OCI-LY7 (cell line): Measurements from ENCODE around the gene NUP160. TPM values are rescaled to one million over a fixed set of nuclear protein-coding genes. Genes with fewer than 3 reads are reported as not detected.
"Not testable (repeated sequence)": the region's sequence is repeated elsewhere in the genome, so short reads cannot be mapped to it uniquely, and the experiment has no call there.

Experiments
- BruUV-seq: library from RNA; stranded (reverse); fragments of 400-500 nt; replicated peaks from 2 replicates; lab custom pipeline; 2021; lab: Mats Ljungman, UMichigan
- CTCF ChIA-PET: fragments of 300-600 bp; sonication (Branson Sonifier 250); formaldehyde crosslinking; loops from one replicate; lab custom pipeline; 2022; ENCODE audit warnings: antibody characterized with exemption; ENCODE audit not compliant: unreplicated experiment; lab: Charles Lee
- POLR2A ChIA-PET: fragments of 300-600 bp; sonication (Branson Sonifier 250); formaldehyde crosslinking; loops from one replicate; lab custom pipeline; 2022; ENCODE audit warnings: antibody characterized with exemption; lab: Charles Lee
- DNase-seq: peaks from one replicate; pipeline ENCODE4 v3.0.0-alpha.2; 2015; ENCODE audit warnings: low spot score
- H2AFZ ChIP-seq: fragments of 200-600 bp; sonication (generic), shearing (Covaris generic); 2 replicates; pipeline ENCODE4 v1.6.1; 2014; ENCODE audit warnings: mild to moderate bottlenecking, antibody characterized with exemption, low read length, moderate library complexity
- H3K27ac ChIP-seq: fragments of 200-600 bp; sonication (generic); 2 replicates; pipeline ENCODE4 v1.5.1; 2014; ENCODE audit warnings: mixed run types, low read depth, mild to moderate bottlenecking, moderate library complexity, low read length, inconsistent platforms; ENCODE audit not compliant: poor library complexity, severe bottlenecking
- H3K36me3 ChIP-seq: fragments of 200-600 bp; sonication (generic); 2 replicates; pipeline ENCODE4 v1.6.1; 2014; ENCODE audit warnings: mild to moderate bottlenecking, antibody characterized with exemption, low read length, moderate library complexity, mixed read lengths; ENCODE audit not compliant: insufficient read depth
- H3K4me1 ChIP-seq: fragments of 200-600 bp; sonication (generic); 2 replicates; pipeline ENCODE4 v1.5.1; 2014; ENCODE audit warnings: mild to moderate bottlenecking, low read length; ENCODE audit not compliant: insufficient read depth, poor library complexity, severe bottlenecking
- H3K4me2 ChIP-seq: fragments of 200-600 bp; sonication (generic); 2 replicates; pipeline ENCODE4 v1.6.1; 2014; ENCODE audit warnings: mild to moderate bottlenecking, low read length
- H3K4me3 ChIP-seq: fragments of 200-600 bp; sonication (generic); 2 replicates; pipeline ENCODE4 v1.5.1; 2014; ENCODE audit warnings: mild to moderate bottlenecking, low read depth, low read length; ENCODE audit not compliant: poor library complexity, severe bottlenecking
- H3K79me2 ChIP-seq: fragments of 200-600 bp; sonication (generic); 2 replicates; pipeline ENCODE4 v1.6.1; 2016; ENCODE audit warnings: low read depth, mild to moderate bottlenecking, low read length, moderate library complexity, mixed read lengths; ENCODE audit not compliant: insufficient read depth
- H3K9me2 ChIP-seq: fragments of 200-600 bp; sonication (generic); 2 replicates; pipeline ENCODE4 v1.6.1; 2016; ENCODE audit warnings: mild to moderate bottlenecking, low read length, mixed read lengths; ENCODE audit not compliant: insufficient read depth
- H3K9me3 ChIP-seq: fragments of 200-600 bp; sonication (generic); 2 replicates; pipeline ENCODE4 v1.6.1; 2014; ENCODE audit warnings: mild to moderate bottlenecking, mixed run types, low read length, mixed read lengths
- H4K20me1 ChIP-seq: fragments of 200-600 bp; sonication (generic); 2 replicates; pipeline ENCODE4 v1.6.1; 2014; ENCODE audit warnings: mild to moderate bottlenecking, antibody characterized with exemption, low read length, moderate library complexity, mixed read lengths; ENCODE audit not compliant: insufficient read depth
- EZH2phosphoT487 ChIP-seq: fragments of 200-600 bp; sonication (generic); IDR thresholded peaks from 2 replicates; pipeline ENCODE4 v1.6.1; 2018; ENCODE audit warnings: low read depth, borderline replicate concordance, mild to moderate bottlenecking, mixed run types, antibody characterized with exemption, low read length, moderate library complexity, mixed read lengths
- intact Hi-C: fragments of 100-400 bp; cut with micrococcal nuclease; formaldehyde crosslinking; loops from one replicate; pipeline ENCODE4 v1.10.0; 2022; ENCODE audit not compliant: unreplicated experiment
- total RNA-seq, 2 experiments: library from RNA; depleted of rRNA in 1 of 2; stranded (reverse); fragments of >200 nt in 1 of 2; shearing (Covaris generic) in 1 of 2; gene quantifications; 2 replicates each; pipeline ENCODE4 v1.2.3, GENCODE V29; 2014 to 2022
- TF ChIP-seq, protein P1 (sequence below): fragments of 200-600 bp; sonication (generic); conservative IDR thresholded peaks from 2 replicates; pipeline ENCODE4 v1.5.1; 2014; ENCODE audit warnings: mild to moderate bottlenecking, antibody characterized with exemption, low read length, moderate library complexity, mixed read lengths

NUP160 gene
- total RNA-seq, 2 experiments from 2014 or later, result 32.0 to 70.6 TPM

DNA sequence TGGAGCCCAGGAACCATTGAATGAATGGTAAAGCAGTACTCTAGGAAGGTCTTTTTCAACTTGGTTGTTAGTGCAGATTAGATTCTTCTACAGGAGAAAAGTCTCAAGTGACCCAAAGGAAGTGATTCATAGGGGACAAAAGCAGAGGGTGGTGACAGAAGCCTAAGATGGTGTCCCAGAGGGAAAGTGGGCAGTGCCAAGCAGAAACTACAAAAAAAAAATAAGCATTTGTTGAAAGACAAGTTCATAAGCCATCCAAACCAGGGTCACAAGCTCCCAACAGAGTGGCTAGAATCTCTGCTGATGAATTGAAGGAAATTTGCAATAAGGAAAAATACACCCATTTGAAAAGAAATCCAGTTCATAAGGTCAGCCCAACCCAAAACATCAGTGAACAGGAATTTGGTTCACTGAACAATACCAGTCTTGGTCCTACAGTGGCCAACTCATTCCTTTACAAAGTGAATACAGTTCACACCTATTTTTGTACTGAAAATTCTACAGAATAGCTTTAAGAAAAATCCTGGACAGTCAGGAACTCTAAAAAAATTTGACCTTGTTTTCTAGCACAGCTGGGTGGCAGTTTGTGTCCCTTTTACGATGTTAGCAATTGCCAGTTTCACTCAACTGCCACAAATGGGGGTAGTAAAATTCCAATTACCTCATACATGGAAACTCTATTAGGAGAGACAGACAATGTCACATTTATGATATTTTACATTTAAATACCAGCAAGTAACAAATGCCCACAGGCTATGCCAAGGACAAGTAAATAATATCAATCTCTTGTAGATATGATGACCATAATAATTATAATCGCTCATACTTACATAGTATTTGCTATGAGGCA, 21.6 kb upstream of the NUP160 start:
- CTCF ChIA-PET, result no interaction called here
- no peak overlapping the region for H3K4me2 ChIP-seq

DNA sequence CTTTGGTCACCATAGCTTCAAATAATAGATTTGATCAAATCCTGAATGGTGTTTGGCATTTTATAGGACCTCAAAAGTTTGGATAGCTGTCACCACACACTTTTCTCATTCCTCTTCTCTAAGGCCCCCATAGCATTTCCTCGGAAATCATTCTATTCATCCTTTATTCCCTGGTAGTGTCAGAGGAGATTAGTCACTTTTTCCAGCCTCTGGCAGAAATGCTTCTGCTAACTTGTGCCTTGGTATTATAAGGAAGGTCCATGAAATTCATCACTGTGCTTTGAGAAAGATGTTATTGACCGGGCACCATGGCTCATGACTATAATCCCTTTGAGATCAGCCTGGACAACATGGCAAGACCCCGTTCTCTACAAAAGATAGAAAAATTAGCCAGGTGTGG, 19.7 kb upstream of the NUP160 start:
- Histone ChIP-seq H3K4me3 (no peak overlapping the region), H3K4me1 (peaks cover 24% of the 10 kb centered on the region), H3K27ac (no peak overlapping the region), H3K9me2 (no peaks in the 10 kb centered on the region), H3K9me3 (no peaks in the 10 kb centered on the region), H3K4me2 (no peak overlapping the region), H3K36me3 (no peaks in the 10 kb centered on the region), H2AFZ (no peak overlapping the region), H3K79me2 (no peaks in the 10 kb centered on the region), H4K20me1 (no peaks in the 10 kb centered on the region)
- intact Hi-C loops, result no loop called here
- BruUV-seq, result no TSS peak
- TF ChIP-seq EZH2phosphoT487, result no peak
- TF ChIP-seq, protein P1, sequence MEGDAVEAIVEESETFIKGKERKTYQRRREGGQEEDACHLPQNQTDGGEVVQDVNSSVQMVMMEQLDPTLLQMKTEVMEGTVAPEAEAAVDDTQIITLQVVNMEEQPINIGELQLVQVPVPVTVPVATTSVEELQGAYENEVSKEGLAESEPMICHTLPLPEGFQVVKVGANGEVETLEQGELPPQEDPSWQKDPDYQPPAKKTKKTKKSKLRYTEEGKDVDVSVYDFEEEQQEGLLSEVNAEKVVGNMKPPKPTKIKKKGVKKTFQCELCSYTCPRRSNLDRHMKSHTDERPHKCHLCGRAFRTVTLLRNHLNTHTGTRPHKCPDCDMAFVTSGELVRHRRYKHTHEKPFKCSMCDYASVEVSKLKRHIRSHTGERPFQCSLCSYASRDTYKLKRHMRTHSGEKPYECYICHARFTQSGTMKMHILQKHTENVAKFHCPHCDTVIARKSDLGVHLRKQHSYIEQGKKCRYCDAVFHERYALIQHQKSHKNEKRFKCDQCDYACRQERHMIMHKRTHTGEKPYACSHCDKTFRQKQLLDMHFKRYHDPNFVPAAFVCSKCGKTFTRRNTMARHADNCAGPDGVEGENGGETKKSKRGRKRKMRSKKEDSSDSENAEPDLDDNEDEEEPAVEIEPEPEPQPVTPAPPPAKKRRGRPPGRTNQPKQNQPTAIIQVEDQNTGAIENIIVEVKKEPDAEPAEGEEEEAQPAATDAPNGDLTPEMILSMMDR, result no peak
- ChIA-PET POLR2A (interaction anchor here (0.6 to 1.0 kb wide), 5 partner anchors 211 to 1443 kb away, joined by 3 to 6 read pairs (median 4); no protein-coding TSS in a partner anchor), CTCF (no interaction called here)
- no peak for DNase-seq

More for the DNA sequence above, 21.6 kb upstream of the NUP160 start:
- H3K27ac ChIP-seq, result no peak overlapping the region
- peaks cover 5% of the 10 kb centered on the region for H3K4me1 ChIP-seq
- intact Hi-C loops, result no loop called here
- H2AFZ ChIP-seq, result no peak overlapping the region
- TF ChIP-seq, protein P1, result no peak
- TF ChIP-seq EZH2phosphoT487, result no peak
- no TSS peak for BruUV-seq
- POLR2A ChIA-PET, result no interaction called here
- no peaks in the 10 kb centered on the region for H3K36me3 ChIP-seq
- H3K79me2 ChIP-seq, result no peaks in the 10 kb centered on the region
- no peak for DNase-seq
- H3K4me3 ChIP-seq, result no peak overlapping the region
- no peaks in the 10 kb centered on the region for H3K9me2 ChIP-seq
- H3K9me3 ChIP-seq, result peaks cover 2% of the 10 kb centered on the region; the same call in 1 of the 2 replicates
- H4K20me1 ChIP-seq, result no peaks in the 10 kb centered on the region

DNA sequence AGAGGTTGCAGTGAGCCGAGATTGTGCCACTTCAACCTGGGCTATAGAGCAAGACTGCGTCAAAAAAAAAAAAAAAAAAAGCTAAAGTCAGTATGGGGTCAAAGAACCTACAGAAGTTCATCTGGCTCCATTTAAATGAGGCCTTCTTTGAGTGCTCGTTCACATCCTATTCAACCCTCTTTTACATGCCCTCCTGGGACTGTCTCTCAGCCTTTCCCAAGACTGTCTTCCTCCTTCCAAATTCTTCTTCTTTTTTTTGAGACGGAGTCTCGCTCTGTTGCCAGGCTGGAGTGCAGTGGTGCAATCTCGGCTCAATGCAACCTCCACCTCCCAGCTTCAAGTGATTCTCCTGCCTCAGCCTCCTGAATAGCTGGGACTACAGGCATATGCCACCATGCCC, 18.7 kb upstream of the NUP160 start:
- H3K27ac ChIP-seq, H3K36me3 ChIP-seq, H3K9me3 ChIP-seq, BruUV-seq, H3K4me3 ChIP-seq, H2AFZ ChIP-seq, H3K4me2 ChIP-seq, intact Hi-C loops, H3K9me2 ChIP-seq, DNase-seq, CTCF ChIA-PET, H3K79me2 ChIP-seq, H4K20me1 ChIP-seq: not testable (repeated sequence)
- H3K4me1 ChIP-seq, result peaks cover 34% of the 10 kb centered on the region
- POLR2A ChIA-PET, result interaction anchor here (0.8 to 1.2 kb wide), 2 partner anchors 34 to 239 kb away, joined by 3 to 5 read pairs; no protein-coding TSS in a partner anchor
